Lower leg skin (tissue), 4 donors: ENCODE results near the gene POMT2. TPM values are rescaled to one million over a fixed set of nuclear protein-coding genes. Genes with fewer than 3 reads are reported as not detected.

Experiments
- DNase-seq, 2 donors: peaks; one replicate each; pipeline ENCODE4 v3.0.0-alpha.2; 2019; ENCODE audit warnings: low spot score in 2 of 2
- H3K4me3 ChIP-seq: fragments of 200-600 bp; sonication (generic); 2 replicates; pipeline ENCODE4 v1.5.1; 2017; ENCODE audit warnings: mild to moderate bottlenecking, low read depth; ENCODE audit not compliant: poor library complexity, severe bottlenecking
- CTCF ChIP-seq, 3 donors: fragments of 450-650 bp; IDR thresholded peaks; one replicate each; pipeline ENCODE4 v1.5.1; 2016; ENCODE audit warnings: antibody characterized with exemption in 3 of 3, mild to moderate bottlenecking in 3 of 3, moderate library complexity in 2 of 3
- POLR2A ChIP-seq, 2 donors: fragments of 450-650 bp; IDR thresholded peaks; one replicate each; pipeline ENCODE4 v1.6.1; 2016 to 2017; ENCODE audit warnings: antibody characterized with exemption in 2 of 2, mild to moderate bottlenecking in 1 of 2, moderate library complexity in 1 of 2
- WGBS, 2 donors: methylation state at CpG; one replicate each; pipeline ENCODE4 v1.1.5; 2018; 5-methylcytosine and 5-hydroxymethylcytosine counted together
- intact Hi-C: fragments of 100-400 bp; cut with DNase I; formaldehyde crosslinking; loops from one replicate; pipeline ENCODE4 v1.15.0; 2023; ENCODE audit warnings: low total_unique reads
- microRNA counts, 2 donors: library from miRNA; unstranded; fragments of <30 nt; microRNA quantifications; one replicate each; lab custom pipeline; 2016
- microRNA-seq, 2 donors: library from miRNA; unstranded; fragments of <30 nt; microRNA quantifications; one replicate each; pipeline ENCODE4, GENCODE V29; 2016; ENCODE audit warnings: borderline replicate concordance in 2 of 2, borderline number of aligned reads in 1 of 2
- total RNA-seq, 4 donors: library from RNA; depleted of rRNA; stranded (reverse); fragments of >200 nt; gene quantifications; one replicate each; pipeline ENCODE4 v1.1.0, GENCODE V29; 2016

The POMT2 gene
- total RNA-seq, 4 donors from 2014 or later: 9.1 to 23.0 (median 15.9) TPM

GRCh38 chr14:77230914-77231313 lies 89.8 kb downstream of the POMT2 start:
- no peak for DNase-seq
- 85 to 86% methylated on average over 2 of the region's 2 CpGs for WGBS, 2 donors
- TF ChIP-seq POLR2A (IDR thresholded peaks at IDR 0.05): no peak
- TF ChIP-seq CTCF (IDR thresholded peaks at IDR 0.05): no peak
- intact Hi-C loops: no loop called here
- no peak overlapping the region for H3K4me3 ChIP-seq

- DNase-seq: no peak
- TF ChIP-seq POLR2A (IDR thresholded peaks at IDR 0.05): no peak
- TF ChIP-seq CTCF (IDR thresholded peaks at IDR 0.05): no peak
- intact Hi-C loops: no loop called here
- no peak overlapping the region for H3K4me3 ChIP-seq
- WGBS, 2 donors: 48 to 74% methylated on average over 6 of the region's 6 CpGs
These were observed 92.6 kb downstream of the POMT2 start for GRCh38 chr14:77228056-77228455.

- intact Hi-C loops: no loop called here
- H3K4me3 ChIP-seq: no peak overlapping the region
- TF ChIP-seq CTCF (IDR thresholded peaks at IDR 0.05) (no peak), POLR2A (IDR thresholded peaks at IDR 0.05) (no peak)
- DNase-seq: no peak
- WGBS, 2 donors: 66 to 89% methylated on average over 13 to 14 of the region's 14 CpGs
These were observed 94.7 kb downstream of the POMT2 start for GRCh38 chr14:77225892-77226557.

GRCh38 chr14:77225254-77225653 lies 95.4 kb downstream of the POMT2 start:
- no peak for TF ChIP-seq CTCF (IDR thresholded peaks at IDR 0.05)
- no peak for TF ChIP-seq POLR2A (IDR thresholded peaks at IDR 0.05)
- no peak overlapping the region for H3K4me3 ChIP-seq
- intact Hi-C loops: no loop called here
- WGBS, 2 donors: 74 to 78% methylated on average over 12 of the region's 12 CpGs
- no peak for DNase-seq

MicroRNAs within 50 kb of the gene (microRNA counts, 767-probe panel; counts per million panel counts)
- microRNA hsa-miR-1260a (lab: Ali Mortazavi, UCI): 358 to 1,546 counts per million in 2 donors

Small RNAs within 50 kb of the gene (microRNA-seq; reads per million reads assigned to microRNA genes)
- 0.57 to 1.4 reads per million in 2 donors for gene MIR1260A

Other genes with a start within 250 kb of the POMT2 start
- gene CIPC, start 222.6 kb downstream of the POMT2 start, total RNA-seq: 10 to 100 TPM; 36.6 to 60.0 (median 52.1) TPM
- gene ZDHHC22, start 179.1 kb downstream of the POMT2 start, total RNA-seq: not detected
- gene TMEM63C, start 139.1 kb downstream of the POMT2 start, total RNA-seq: 10 to 100 TPM; 11.4 to 37.6 (median 18.9) TPM
- not detected for gene NGB, start 49.7 kb downstream of the POMT2 start, total RNA-seq
- gene GSTZ1, start 153 bp upstream of the POMT2 start, total RNA-seq: 10 to 100 TPM; 24.6 to 37.5 (median 29.9) TPM
- 1 to 10 TPM; 6.4 to 8.9 (median 7.4) TPM for gene TMED8, start 56.2 kb upstream of the POMT2 start, total RNA-seq
- gene SAMD15, start 56.5 kb upstream of the POMT2 start, total RNA-seq: under 1 TPM in 1 of 4 donors, not detected in 3; 0.64 TPM
- gene NOXRED1, start 102.6 kb upstream of the POMT2 start, total RNA-seq: under 1 TPM; 0.15 to 0.63 (median 0.40) TPM
- 10 to 100 TPM; 12.9 to 18.4 (median 15.9) TPM for gene VIPAS39, start 136.7 kb upstream of the POMT2 start, total RNA-seq
- gene AHSA1, start 137.2 kb upstream of the POMT2 start, total RNA-seq: 10 to 100 TPM; 77.8 to 98.7 (median 92.6) TPM
- gene ISM2, start 177.9 kb upstream of the POMT2 start, total RNA-seq: under 1 TPM in 2 of 4 donors, not detected in 2; 0.19 to 0.27 TPM